ENCODE results near the gene SAXO1.

- TF ChIP-seq YY1 (IDR thresholded peaks at IDR 0.05; ENCODE audit: insufficient read depth, insufficient read length) (no peak), ZNF274 (IDR thresholded peaks at IDR 0.05; ENCODE audit: low read depth, low read length) (no peak)
These were observed 124.9 kb downstream of the SAXO1 start for GRCh38 chr9:18907927-18908625.

All from NT2/D1 (cell line).